GM12865 (cell line): ENCODE results near the gene BMERB1.

Source experiments
- DNase-seq: peaks from one replicate; pipeline ENCODE4 v3.0.0; 2010; ENCODE audit warnings: low read depth
- H3K4me3 ChIP-seq: 2 replicates; pipeline ENCODE4 v1.5.1; 2011; ENCODE audit warnings: mild to moderate bottlenecking, low read depth, low read length, control low read depth
- CTCF ChIP-seq: IDR thresholded peaks from 2 replicates; pipeline ENCODE4 v1.5.1; 2011; ENCODE audit warnings: low read length, control low read depth, low read depth, inconsistent platforms; ENCODE audit not compliant: insufficient read depth; ENCODE audit errors: missing control alignments

The BMERB1 gene

GRCh38 chr16:15609286-15609649, 174.9 kb downstream of the BMERB1 start:
- no peak for DNase-seq
- no peak overlapping the region for H3K4me3 ChIP-seq
- no peak for TF ChIP-seq CTCF

- no peak for TF ChIP-seq CTCF
- H3K4me3 ChIP-seq: no peak overlapping the region
- no peak for DNase-seq
Measured at GRCh38 chr16:15610369-15610871, 176.0 kb downstream of the BMERB1 start.

DNA sequence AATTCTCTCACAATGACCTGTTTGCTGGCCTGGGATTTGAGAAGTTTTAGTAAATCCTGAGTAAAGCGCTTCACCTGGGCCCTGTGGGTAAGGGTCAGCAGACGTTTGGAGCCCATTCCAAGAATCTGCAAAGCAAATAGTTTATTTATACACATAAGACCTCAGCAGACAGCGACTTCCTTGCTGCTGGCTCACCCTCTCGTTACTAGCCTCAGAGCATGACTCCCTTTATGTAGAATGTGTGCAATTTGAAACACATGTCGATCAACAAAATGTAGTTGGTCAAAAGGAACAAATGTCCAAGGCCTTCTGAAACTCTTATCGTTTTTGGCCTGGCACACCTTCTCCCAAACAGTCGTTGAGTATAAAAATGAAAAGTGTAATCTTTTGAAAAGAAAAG, 177.2 kb downstream of the BMERB1 start:
- no peak for DNase-seq
- no peak for TF ChIP-seq CTCF

GRCh38 chr16:15613676-15614075, 179.3 kb downstream of the BMERB1 start:
- H3K4me3 ChIP-seq: no peak overlapping the region
- no peak for TF ChIP-seq CTCF
- DNase-seq: no peak

More for the DNA sequence above, 177.2 kb downstream of the BMERB1 start:
- H3K4me3 ChIP-seq: no peak overlapping the region

GRCh38 chr16:15616012-15616411, 181.6 kb downstream of the BMERB1 start:
- H3K4me3 ChIP-seq: no peak overlapping the region
- DNase-seq: no peak
- TF ChIP-seq CTCF: no peak

DNA sequence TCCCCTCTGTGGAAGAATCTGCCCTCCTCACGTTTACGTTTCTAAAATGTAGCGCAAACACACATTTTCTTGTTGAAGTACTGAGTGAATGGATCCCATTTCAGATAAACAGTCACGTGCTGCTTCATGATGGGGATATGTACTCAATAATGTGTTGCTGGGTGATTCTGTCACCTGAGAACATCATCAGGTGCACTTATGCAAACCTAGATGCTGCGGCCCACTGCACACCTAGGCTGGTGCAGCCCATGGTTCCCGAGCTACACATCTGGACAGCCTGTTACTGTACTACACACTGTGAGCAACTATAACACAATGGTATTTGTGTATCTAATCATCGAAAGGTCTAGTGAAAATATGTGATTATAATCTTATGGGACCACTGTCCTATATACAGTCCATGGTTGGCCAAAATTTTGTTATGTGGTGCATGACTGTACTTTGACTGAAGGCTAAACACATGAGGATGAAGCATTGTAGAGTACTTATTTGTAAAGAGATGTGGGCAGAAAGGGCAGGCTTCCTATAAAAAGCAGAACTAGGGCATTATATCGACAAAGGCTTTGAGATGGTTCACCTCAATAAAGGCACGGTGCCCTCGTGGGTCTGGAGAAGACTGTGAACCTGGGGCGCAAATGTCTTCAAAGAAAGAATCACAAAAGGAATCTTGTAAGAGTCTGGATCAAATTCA, 182.2 kb downstream of the BMERB1 start:
- no peak for TF ChIP-seq CTCF
- DNase-seq: no peak
- H3K4me3 ChIP-seq: no peak overlapping the region

DNA sequence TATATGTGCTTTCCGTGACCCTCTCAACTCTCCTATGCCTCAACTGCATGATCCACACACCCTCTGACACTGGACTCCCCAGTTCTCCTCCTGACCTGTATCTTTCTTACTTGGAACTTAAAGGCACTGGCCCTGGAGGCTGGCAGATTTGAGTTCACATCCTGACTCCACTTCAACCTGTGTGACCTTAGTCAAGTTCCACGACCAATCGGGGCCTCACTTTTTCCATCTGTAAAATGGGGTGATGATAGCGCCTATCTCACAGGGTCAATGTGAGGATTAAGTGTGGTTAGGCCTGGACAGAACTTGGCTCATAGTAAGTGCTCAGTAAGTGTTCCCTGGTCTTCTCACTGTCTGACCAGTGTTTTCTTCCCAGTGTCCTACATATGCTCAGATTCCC, 183.5 kb downstream of the BMERB1 start:
- H3K4me3 ChIP-seq: no peak overlapping the region
- TF ChIP-seq CTCF: no peak
- no peak for DNase-seq
